DOHH2 (cell line): Measurements from ENCODE around the gene TNFRSF19.

Experiments
- H3F3A ChIP-seq: fragments of 200-600 bp; sonication (generic), shearing (Covaris generic); 2 replicates; pipeline ENCODE4 v1.6.0; 2016; ENCODE audit warnings: antibody characterized with exemption, mild to moderate bottlenecking; ENCODE audit not compliant: control insufficient read depth, insufficient read depth
- H3K27ac ChIP-seq: fragments of 200-600 bp; sonication (generic); 2 replicates; pipeline ENCODE4 v1.5.1; 2014; ENCODE audit warnings: low read depth, mild to moderate bottlenecking, low read length, moderate library complexity
- H3K27me3 ChIP-seq: fragments of 200-600 bp; sonication (generic); 2 replicates; pipeline ENCODE4 v1.6.1; 2014; ENCODE audit warnings: mild to moderate bottlenecking, low read length, mixed read lengths; ENCODE audit not compliant: control insufficient read depth
- H3K36me3 ChIP-seq: fragments of 200-600 bp; sonication (generic); 2 replicates; pipeline ENCODE4 v1.6.1; 2014; ENCODE audit warnings: mild to moderate bottlenecking, low read length, moderate library complexity, mixed read lengths; ENCODE audit not compliant: control insufficient read depth
- H3K4me1 ChIP-seq: fragments of 200-600 bp; sonication (generic); 2 replicates; pipeline ENCODE4 v1.6.1; 2014; ENCODE audit warnings: mild to moderate bottlenecking, low read length, mixed read lengths; ENCODE audit not compliant: control insufficient read depth
- H3K4me2 ChIP-seq: fragments of 200-600 bp; sonication (generic); 2 replicates; pipeline ENCODE4 v1.6.0; 2014; ENCODE audit warnings: mild to moderate bottlenecking, low read length, moderate library complexity
- H3K4me3 ChIP-seq: fragments of 200-600 bp; sonication (generic); 2 replicates; pipeline ENCODE4 v1.5.1; 2014; ENCODE audit warnings: mild to moderate bottlenecking, low read length, mixed read lengths
- H3K79me2 ChIP-seq: fragments of 200-600 bp; sonication (generic); 2 replicates; pipeline ENCODE4 v1.6.1; 2014; ENCODE audit warnings: mild to moderate bottlenecking, low read length, mixed read lengths; ENCODE audit not compliant: control insufficient read depth
- H3K9me2 ChIP-seq: fragments of 200-600 bp; sonication (generic); replicated peaks from 2 replicates; pipeline ENCODE4 v1.6.1; 2014; ENCODE audit warnings: mild to moderate bottlenecking, low read length, mixed read lengths; ENCODE audit not compliant: control insufficient read depth
- H3K9me3 ChIP-seq: fragments of 200-600 bp; sonication (generic); 2 replicates; pipeline ENCODE4 v1.6.1; 2014; ENCODE audit warnings: antibody characterized with exemption, low read length, mixed read lengths; ENCODE audit not compliant: control insufficient read depth, insufficient read depth
- H4K20me1 ChIP-seq: fragments of 200-600 bp; sonication (generic); 2 replicates; pipeline ENCODE4 v1.6.0; 2014; ENCODE audit warnings: low read depth, mild to moderate bottlenecking, antibody characterized with exemption, low read length, moderate library complexity; ENCODE audit not compliant: control insufficient read depth, insufficient read depth
- EZH2phosphoT487 ChIP-seq: fragments of 200-600 bp; sonication (generic); IDR thresholded peaks from 2 replicates; pipeline ENCODE4 v1.6.1; 2017; ENCODE audit warnings: borderline replicate concordance, mild to moderate bottlenecking, antibody characterized with exemption, low read length, moderate library complexity, mixed read lengths
- TF ChIP-seq, protein P1 (sequence below): fragments of 200-600 bp; sonication (generic); IDR thresholded peaks from one replicate; pipeline ENCODE4 v1.5.1; 2014; ENCODE audit warnings: antibody characterized with exemption, mild to moderate bottlenecking, low read depth, low read length; ENCODE audit not compliant: poor library complexity, severe bottlenecking

The TNFRSF19 gene

DNA sequence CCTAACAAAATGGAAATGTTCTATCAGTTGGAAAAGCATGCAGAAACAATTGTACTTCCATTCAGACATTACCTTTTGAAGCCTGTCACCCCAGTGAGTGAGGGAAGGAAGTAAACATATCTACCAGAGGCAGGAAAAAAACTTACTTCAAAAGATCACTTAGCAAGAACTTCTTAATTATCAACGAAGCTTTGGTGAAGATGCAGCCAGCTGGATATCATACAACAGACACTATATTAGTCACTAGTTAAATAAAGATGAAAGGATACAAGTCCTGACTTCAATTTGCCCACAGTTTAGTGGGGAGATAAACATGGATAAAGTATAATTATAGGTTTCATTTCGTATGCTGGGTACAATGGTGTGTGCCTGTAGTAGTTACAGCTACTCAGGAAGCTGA, 148.8 kb downstream of the TNFRSF19 start:
- Histone ChIP-seq H3K27ac (no peak overlapping the region), H3K4me1 (no peaks in the 10 kb centered on the region), H3K4me3 (no peak overlapping the region), H3F3A (no peaks in the 10 kb centered on the region), H3K4me2 (no peak overlapping the region), H3K79me2 (no peaks in the 10 kb centered on the region), H3K36me3 (no peaks in the 10 kb centered on the region), H4K20me1 (no peaks in the 10 kb centered on the region), H3K27me3 (no peaks in the 10 kb centered on the region), H3K9me3 (no peaks in the 10 kb centered on the region), H3K9me2 (no peaks in the 10 kb centered on the region)
- TF ChIP-seq EZH2phosphoT487 = no peak
- TF ChIP-seq, protein P1, sequence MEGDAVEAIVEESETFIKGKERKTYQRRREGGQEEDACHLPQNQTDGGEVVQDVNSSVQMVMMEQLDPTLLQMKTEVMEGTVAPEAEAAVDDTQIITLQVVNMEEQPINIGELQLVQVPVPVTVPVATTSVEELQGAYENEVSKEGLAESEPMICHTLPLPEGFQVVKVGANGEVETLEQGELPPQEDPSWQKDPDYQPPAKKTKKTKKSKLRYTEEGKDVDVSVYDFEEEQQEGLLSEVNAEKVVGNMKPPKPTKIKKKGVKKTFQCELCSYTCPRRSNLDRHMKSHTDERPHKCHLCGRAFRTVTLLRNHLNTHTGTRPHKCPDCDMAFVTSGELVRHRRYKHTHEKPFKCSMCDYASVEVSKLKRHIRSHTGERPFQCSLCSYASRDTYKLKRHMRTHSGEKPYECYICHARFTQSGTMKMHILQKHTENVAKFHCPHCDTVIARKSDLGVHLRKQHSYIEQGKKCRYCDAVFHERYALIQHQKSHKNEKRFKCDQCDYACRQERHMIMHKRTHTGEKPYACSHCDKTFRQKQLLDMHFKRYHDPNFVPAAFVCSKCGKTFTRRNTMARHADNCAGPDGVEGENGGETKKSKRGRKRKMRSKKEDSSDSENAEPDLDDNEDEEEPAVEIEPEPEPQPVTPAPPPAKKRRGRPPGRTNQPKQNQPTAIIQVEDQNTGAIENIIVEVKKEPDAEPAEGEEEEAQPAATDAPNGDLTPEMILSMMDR = no peak

DNA sequence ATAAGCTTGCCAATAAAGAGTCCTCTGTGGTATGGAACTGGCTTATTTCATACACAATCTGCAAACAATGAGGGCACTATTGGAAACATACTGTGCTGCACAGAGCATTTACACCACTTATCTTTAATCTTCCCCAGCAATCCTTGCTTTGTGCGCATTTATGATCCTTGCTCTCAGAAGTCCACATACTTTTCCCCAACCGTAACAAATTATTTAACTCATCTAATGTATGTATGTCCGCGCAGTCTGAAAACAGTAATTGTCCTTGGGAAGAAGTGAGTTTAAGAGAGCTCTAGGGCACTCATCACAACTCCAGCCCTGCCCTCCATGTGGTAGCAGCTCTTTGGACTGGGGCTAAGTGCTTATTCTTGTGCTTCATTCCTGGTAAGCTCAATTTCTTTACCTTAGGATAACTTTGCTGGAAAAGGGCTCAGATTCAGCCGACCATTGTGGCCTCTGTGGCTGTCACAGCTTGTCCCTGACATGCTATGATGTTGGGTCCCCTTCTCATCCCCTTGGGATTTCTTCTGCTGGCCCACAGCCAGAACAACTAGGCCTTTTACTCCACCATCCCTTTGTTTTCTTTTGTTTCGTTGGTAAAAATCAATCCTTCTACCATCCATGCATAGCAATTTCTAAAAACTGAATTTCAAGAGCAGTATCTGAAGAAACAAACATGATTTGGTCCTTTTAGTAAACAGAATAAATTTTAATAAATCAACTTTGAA, 152.7 kb downstream of the TNFRSF19 start:
- H3K36me3 ChIP-seq = no peaks in the 10 kb centered on the region

DNA sequence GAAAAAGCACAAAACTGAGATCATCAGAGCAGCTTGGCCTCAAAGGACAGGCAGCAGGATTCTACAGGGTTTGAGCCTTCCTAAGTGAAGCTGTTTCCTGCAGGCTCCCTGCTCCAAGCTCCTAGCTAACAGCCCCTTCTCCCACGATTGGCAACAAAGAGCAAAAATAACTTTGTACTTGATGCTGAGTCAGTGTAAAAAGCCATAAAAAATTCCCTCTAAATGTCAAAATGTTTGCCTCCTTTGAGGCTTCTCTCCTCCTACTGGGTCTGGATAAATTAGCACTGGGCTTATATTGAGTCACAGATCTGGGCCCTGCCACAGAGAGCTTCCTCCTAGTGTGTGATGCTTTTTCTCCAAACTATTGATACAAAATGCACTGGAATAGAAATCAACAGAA, 153.3 kb downstream of the TNFRSF19 start:
- H3F3A ChIP-seq = no peaks in the 10 kb centered on the region
- no peaks in the 10 kb centered on the region for H3K4me1 ChIP-seq
- no peaks in the 10 kb centered on the region for H3K27me3 ChIP-seq
- H3K4me3 ChIP-seq = no peak overlapping the region
- H3K27ac ChIP-seq = no peak overlapping the region
- TF ChIP-seq, protein P1 = no peak
- no peak for TF ChIP-seq EZH2phosphoT487
- H4K20me1 ChIP-seq = no peaks in the 10 kb centered on the region
- H3K9me3 ChIP-seq = no peaks in the 10 kb centered on the region
- H3K79me2 ChIP-seq = no peaks in the 10 kb centered on the region
- H3K4me2 ChIP-seq = no peak overlapping the region
- no peaks in the 10 kb centered on the region for H3K36me3 ChIP-seq
- no peaks in the 10 kb centered on the region for H3K9me2 ChIP-seq

More for the DNA sequence above, 152.7 kb downstream of the TNFRSF19 start:
- Histone ChIP-seq H3K27ac (no peak overlapping the region), H3K4me2 (no peak overlapping the region), H3K27me3 (no peaks in the 10 kb centered on the region), H4K20me1 (no peaks in the 10 kb centered on the region), H3F3A (no peaks in the 10 kb centered on the region), H3K79me2 (no peaks in the 10 kb centered on the region), H3K4me1 (no peaks in the 10 kb centered on the region), H3K4me3 (no peak overlapping the region), H3K9me2 (no peaks in the 10 kb centered on the region), H3K9me3 (no peaks in the 10 kb centered on the region)
- TF ChIP-seq, protein P1 = no peak
- TF ChIP-seq EZH2phosphoT487 = no peak
